ENCODE data around the gene CAMP.

CAMP gene

GRCh38 chr3:48214225-48214624 is 9.1 kb upstream of the CAMP start:
- no peak for DNase-seq (ENCODE audit: low spot score)
- TF ChIP-seq CTCF (IDR thresholded peaks at IDR 0.05; ENCODE audit: extremely low read depth, missing control alignments): no peak

- no peak for TF ChIP-seq CTCF (IDR thresholded peaks at IDR 0.05; ENCODE audit: extremely low read depth, missing control alignments)
- no peak for DNase-seq (ENCODE audit: low spot score)
Observed at GRCh38 chr3:48215019-48215418, 8.3 kb upstream of the CAMP start.

- no peak for TF ChIP-seq CTCF (IDR thresholded peaks at IDR 0.05; ENCODE audit: extremely low read depth, missing control alignments)
- no peak for DNase-seq (ENCODE audit: low spot score)
Observed at GRCh38 chr3:48215466-48215865, 7.8 kb upstream of the CAMP start.

GRCh38 chr3:48215876-48216275 is 7.4 kb upstream of the CAMP start:
- TF ChIP-seq CTCF (IDR thresholded peaks at IDR 0.05; ENCODE audit: extremely low read depth, missing control alignments): no peak

GRCh38 chr3:48217449-48217848 is 5.8 kb upstream of the CAMP start:
- no peak for DNase-seq (ENCODE audit: low spot score)
- no peak for TF ChIP-seq CTCF (IDR thresholded peaks at IDR 0.05; ENCODE audit: extremely low read depth, missing control alignments)

More at GRCh38 chr3:48215876-48216275, 7.4 kb upstream of the CAMP start:
- DNase-seq (ENCODE audit: low spot score): no peak

- DNase-seq (ENCODE audit: low spot score): no peak
- TF ChIP-seq CTCF (IDR thresholded peaks at IDR 0.05; ENCODE audit: extremely low read depth, missing control alignments): no peak
Observed at GRCh38 chr3:48218537-48218936, 4.8 kb upstream of the CAMP start.

GRCh38 chr3:48219543-48219942 is 3.8 kb upstream of the CAMP start:
- TF ChIP-seq CTCF (IDR thresholded peaks at IDR 0.05; ENCODE audit: extremely low read depth, missing control alignments): no peak
- DNase-seq (ENCODE audit: low spot score): no peak
